OCI-LY1 (cell line): ENCODE data around the gene MYO9A.

Source experiments
- EZH2 ChIP-seq: fragments of 200-600 bp; sonication (generic), shearing (Covaris generic); IDR thresholded peaks from 2 replicates; pipeline ENCODE4 v1.8.0; 2017; ENCODE audit warnings: borderline replicate concordance, mixed run types, mild to moderate bottlenecking, antibody characterized with exemption, low read length, moderate library complexity, mixed read lengths
- TF ChIP-seq, protein P1 (sequence below): fragments of 200-600 bp; sonication (generic), shearing (Covaris generic); IDR thresholded peaks from 2 replicates; pipeline ENCODE4 v1.5.1; 2017; ENCODE audit warnings: mild to moderate bottlenecking, antibody characterized with exemption, low read length, moderate library complexity, mixed read lengths

GRCh38 chr15:72166716-72167417, 48.9 kb upstream of the MYO9A start:
- TF ChIP-seq, protein P1, sequence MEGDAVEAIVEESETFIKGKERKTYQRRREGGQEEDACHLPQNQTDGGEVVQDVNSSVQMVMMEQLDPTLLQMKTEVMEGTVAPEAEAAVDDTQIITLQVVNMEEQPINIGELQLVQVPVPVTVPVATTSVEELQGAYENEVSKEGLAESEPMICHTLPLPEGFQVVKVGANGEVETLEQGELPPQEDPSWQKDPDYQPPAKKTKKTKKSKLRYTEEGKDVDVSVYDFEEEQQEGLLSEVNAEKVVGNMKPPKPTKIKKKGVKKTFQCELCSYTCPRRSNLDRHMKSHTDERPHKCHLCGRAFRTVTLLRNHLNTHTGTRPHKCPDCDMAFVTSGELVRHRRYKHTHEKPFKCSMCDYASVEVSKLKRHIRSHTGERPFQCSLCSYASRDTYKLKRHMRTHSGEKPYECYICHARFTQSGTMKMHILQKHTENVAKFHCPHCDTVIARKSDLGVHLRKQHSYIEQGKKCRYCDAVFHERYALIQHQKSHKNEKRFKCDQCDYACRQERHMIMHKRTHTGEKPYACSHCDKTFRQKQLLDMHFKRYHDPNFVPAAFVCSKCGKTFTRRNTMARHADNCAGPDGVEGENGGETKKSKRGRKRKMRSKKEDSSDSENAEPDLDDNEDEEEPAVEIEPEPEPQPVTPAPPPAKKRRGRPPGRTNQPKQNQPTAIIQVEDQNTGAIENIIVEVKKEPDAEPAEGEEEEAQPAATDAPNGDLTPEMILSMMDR, result no peak
- TF ChIP-seq EZH2, result no peak
